Spinal cord (tissue), 10 donors: ENCODE results near the gene ANKRD33B. TPM values are rescaled to one million over a fixed set of nuclear protein-coding genes. Genes with fewer than 3 reads are reported as not detected.

Experiments
- DNase-seq, 6 donors: peaks; one replicate each; pipeline versions ENCODE4 v3.0.0 to v3.0.0-alpha.2; 2013 to 2015; ENCODE audit warnings: low spot score in 6 of 6, low read depth in 4 of 6
- H3K27ac ChIP-seq: one replicate; pipeline ENCODE4 v1.5.1; 2013; ENCODE audit warnings: low read depth, low read length, control low read depth
- H3K27me3 ChIP-seq: one replicate; pipeline ENCODE4 v1.6.1; 2013; ENCODE audit warnings: low read length; ENCODE audit not compliant: control insufficient read depth, insufficient read depth
- H3K36me3 ChIP-seq: one replicate; pipeline ENCODE4 v1.6.1; 2013; ENCODE audit warnings: low read length; ENCODE audit not compliant: control insufficient read depth, insufficient read depth
- H3K4me1 ChIP-seq: one replicate; pipeline ENCODE4 v1.6.1; 2013; ENCODE audit warnings: low read length; ENCODE audit not compliant: control insufficient read depth, insufficient read depth
- H3K4me3 ChIP-seq: one replicate; pipeline ENCODE4 v1.5.1; 2013; ENCODE audit warnings: low read depth, low read length, control low read depth
- H3K9me3 ChIP-seq: one replicate; pipeline ENCODE4 v1.6.1; 2013; ENCODE audit warnings: low read length; ENCODE audit not compliant: control insufficient read depth, insufficient read depth
- WGBS: methylation state at CpG from one replicate; pipeline ENCODE4 v1.1.5; 2013; ENCODE audit warnings: missing lambda C conversion rate; ENCODE audit not compliant: insufficient coverage; 5-methylcytosine and 5-hydroxymethylcytosine counted together
- polyA plus RNA-seq, 2 donors: library from polyadenylated mRNA; unstranded; fragments of 120-200 nt; gene quantifications; one replicate each; pipeline ENCODE4 v1.2.1, GENCODE V29; 2013; ENCODE audit not compliant: insufficient read length in 2 of 2
- total RNA-seq, 2 donors: library from RNA; depleted of rRNA in 1 of 2; stranded (reverse); fragments of 120-200 nt in 1 of 2; fragments of >200 nt in 1 of 2; gene quantifications; one replicate each; pipeline versions ENCODE4 v1.2.3 to v1.2.4, GENCODE V29; 2013 to 2014
- donor health status: healthy.

The ANKRD33B gene
- total and polyA plus RNA-seq, 4 donors = 0.93 to 8.1 (median 3.0) TPM

DNA sequence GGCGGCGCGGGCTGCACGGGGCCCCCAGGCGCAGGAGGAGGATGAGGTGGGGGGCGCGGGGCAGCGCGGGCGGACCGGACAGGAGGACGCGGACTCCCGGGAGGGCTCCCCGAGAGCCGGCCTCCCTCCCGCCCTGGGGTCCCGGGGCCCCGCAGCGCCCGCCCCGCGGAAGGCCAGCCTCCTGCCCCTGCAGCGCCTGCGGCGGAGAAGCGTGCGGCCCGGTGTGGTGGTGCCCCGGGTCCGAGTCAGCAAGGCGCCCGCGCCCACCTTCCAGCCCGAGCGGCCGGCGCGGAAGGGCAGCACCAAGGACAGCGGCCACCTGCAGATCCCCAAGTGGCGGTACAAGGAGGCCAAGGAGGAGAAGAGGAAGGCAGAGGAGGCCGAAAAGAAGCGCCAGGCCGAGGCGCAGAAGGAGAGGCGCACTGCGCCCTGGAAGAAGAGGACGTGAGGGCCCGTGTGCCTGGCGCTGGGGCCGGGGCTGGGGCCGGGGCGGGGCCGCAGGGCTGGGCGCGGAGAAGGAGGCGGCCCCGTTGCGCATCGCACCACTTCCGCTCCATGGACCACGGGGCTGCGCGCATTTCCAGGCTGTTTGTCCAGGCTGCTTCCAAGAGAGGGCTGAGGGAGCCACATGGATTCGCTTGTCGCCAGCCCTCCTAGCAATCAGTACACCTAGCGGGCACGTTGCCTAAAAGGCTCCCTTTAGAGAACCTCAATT lies 86.0 kb downstream of the ANKRD33B start:
- H3K9me3 ChIP-seq = no peaks in the 10 kb centered on the region
- no peak overlapping the region for H3K27ac ChIP-seq
- peaks cover 3% of the 10 kb centered on the region for H3K4me1 ChIP-seq
- H3K27me3 ChIP-seq = peaks cover 8% of the 10 kb centered on the region
- H3K4me3 ChIP-seq = peak overlapping the region; percentile 16
- no peaks in the 10 kb centered on the region for H3K36me3 ChIP-seq
- DNase-seq = peak in 2 of 6 donors; percentile 67 to 84
- 4% methylated on average over 67 of the region's 68 CpGs for WGBS

DNA sequence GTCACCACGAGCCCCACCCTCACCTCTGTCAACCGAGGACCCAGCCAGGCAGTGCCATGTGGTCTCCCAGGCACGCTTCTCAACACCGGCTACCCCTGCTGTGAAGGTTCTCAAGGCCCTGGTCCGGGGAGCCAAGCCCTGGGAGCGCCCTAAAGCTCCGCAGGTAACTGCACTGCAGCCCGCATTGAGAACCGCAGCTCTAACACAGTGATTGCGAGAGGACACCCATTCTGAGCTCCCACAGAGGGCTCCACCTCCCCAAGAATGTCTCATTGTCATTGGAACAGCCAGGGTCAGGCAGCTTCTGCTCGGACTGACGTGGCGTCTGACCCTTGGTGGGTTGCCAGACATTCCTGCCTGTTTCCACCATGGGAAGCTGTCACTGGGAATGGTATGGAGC lies 88.3 kb downstream of the ANKRD33B start:
- 90% methylated on average over 13 of the region's 13 CpGs for WGBS
- H3K27ac ChIP-seq = no peak overlapping the region
- peaks cover 19% of the 10 kb centered on the region for H3K4me1 ChIP-seq
- no peaks in the 10 kb centered on the region for H3K9me3 ChIP-seq
- peaks cover 10% of the 10 kb centered on the region for H3K27me3 ChIP-seq
- no peaks in the 10 kb centered on the region for H3K36me3 ChIP-seq
- DNase-seq = no peak
- no peak overlapping the region for H3K4me3 ChIP-seq

DNA sequence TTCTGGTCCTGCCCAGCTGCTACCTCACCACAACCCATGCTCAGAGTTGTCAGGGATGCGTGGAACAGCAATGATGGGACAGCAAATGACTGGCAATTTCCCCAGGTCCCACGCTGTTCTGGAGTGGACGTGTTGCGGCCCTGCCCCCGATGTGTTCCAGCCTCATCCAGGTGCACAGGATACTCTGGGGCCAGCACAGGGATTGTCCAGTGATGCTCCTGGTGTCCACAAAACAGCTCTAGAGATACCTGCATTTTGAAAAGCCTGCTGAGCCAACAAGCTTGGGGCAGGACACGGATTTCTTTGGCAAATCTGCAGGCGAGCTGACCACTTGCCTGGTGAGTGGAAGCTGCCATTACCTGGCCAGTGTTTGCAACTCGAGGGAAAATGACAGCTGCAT lies 88.7 kb downstream of the ANKRD33B start:
- no peak for DNase-seq
- WGBS = 86% methylated on average over 8 of the region's 8 CpGs
- H3K27ac ChIP-seq = no peak overlapping the region

DNA sequence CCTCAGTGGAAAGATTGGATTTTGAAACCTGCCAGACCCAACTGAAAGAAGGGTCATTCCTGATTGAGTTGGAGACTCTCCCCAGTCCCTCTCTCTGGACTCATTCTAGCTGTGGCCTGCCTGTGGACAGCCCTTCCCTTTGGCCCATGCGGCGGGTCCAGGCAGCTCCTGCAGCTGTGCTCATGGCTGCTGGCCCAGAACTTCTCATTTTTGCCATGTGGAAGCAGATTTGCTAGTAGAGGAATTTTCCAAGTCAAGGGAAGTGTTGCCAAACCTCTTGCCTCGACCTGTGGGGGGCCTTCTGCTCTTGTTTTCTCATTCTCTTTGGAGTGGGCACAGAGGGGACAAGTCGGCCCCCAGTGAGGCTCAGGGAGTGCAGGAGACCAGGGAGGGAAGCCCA lies 89.2 kb downstream of the ANKRD33B start:
- H3K27me3 ChIP-seq = peaks cover 10% of the 10 kb centered on the region
- DNase-seq = peak in 1 of 6 donors; percentile 25
- no peak overlapping the region for H3K27ac ChIP-seq
- no peak overlapping the region for H3K4me3 ChIP-seq
- H3K4me1 ChIP-seq = peaks cover 19% of the 10 kb centered on the region
- H3K9me3 ChIP-seq = no peaks in the 10 kb centered on the region
- 63% methylated on average over 4 of the region's 4 CpGs for WGBS
- H3K36me3 ChIP-seq = no peaks in the 10 kb centered on the region

More for the DNA sequence above, 88.7 kb downstream of the ANKRD33B start:
- Histone ChIP-seq H3K4me1 (peaks cover 19% of the 10 kb centered on the region), H3K27me3 (peaks cover 10% of the 10 kb centered on the region), H3K36me3 (no peaks in the 10 kb centered on the region), H3K4me3 (no peak overlapping the region), H3K9me3 (no peaks in the 10 kb centered on the region)

DNA sequence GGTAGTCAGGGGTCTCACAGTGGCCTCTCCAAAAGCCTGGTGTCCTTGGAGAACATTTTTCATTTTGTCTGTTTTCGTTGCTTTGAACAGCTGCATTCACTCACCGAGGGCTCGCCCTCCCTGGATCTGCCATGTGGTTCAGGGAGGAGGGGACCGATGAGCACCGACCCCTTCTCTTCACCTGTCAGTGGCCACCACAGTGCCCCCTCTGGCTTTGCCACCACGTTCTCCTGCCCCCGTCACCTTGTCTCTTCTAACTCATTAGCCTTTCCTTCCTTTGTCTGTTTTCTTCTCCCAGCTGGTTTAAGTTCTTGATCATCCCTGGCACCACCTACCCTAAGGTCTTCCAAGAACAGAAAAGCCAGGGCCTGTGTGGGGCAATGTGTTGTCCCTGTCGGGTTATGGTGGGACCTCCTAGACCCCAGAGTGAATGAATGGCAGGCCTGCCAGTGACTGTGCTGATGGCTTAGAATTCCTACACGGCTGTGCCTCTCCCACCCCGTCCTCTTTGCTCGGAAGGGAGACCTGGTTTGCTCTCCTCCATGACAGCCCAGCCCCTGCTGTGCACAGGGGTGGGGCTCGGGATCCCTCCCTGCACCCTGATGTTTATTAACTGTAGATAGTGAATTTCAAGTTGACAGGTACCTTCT lies 90.0 kb downstream of the ANKRD33B start:
- H3K36me3 ChIP-seq = no peaks in the 10 kb centered on the region
- no peaks in the 10 kb centered on the region for H3K9me3 ChIP-seq
- H3K27me3 ChIP-seq = peaks cover 8% of the 10 kb centered on the region
- 84% methylated on average over 11 of the region's 12 CpGs for WGBS
- no peak overlapping the region for H3K27ac ChIP-seq
- peaks cover 19% of the 10 kb centered on the region for H3K4me1 ChIP-seq
- no peak for DNase-seq
- no peak overlapping the region for H3K4me3 ChIP-seq

DNA sequence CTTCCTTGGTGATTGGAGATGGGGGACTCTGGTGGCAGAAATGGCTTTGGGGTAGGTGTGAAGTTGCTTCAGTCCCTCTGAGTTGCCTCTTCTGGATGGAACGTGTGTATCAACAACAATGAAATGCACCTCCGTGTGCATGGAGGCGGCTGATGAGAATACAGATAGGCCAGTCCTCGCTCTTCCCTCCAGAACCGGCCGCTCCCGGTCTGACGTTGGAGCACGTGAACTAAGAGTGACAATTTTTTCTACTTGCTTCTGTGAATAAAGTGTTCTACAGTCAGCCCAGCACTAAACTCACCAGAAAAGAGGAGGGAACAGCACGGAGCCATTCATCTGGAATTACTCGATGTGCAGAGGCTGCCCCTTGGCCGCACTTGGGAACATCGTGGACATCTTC lies 90.7 kb downstream of the ANKRD33B start:
- H3K4me1 ChIP-seq = peaks cover 19% of the 10 kb centered on the region
- 83% methylated on average over 9 of the region's 13 CpGs for WGBS
- no peak overlapping the region for H3K27ac ChIP-seq
- no peak overlapping the region for H3K4me3 ChIP-seq
- DNase-seq = no peak
- H3K36me3 ChIP-seq = no peaks in the 10 kb centered on the region
- H3K27me3 ChIP-seq = peaks cover 7% of the 10 kb centered on the region
- no peaks in the 10 kb centered on the region for H3K9me3 ChIP-seq

DNA sequence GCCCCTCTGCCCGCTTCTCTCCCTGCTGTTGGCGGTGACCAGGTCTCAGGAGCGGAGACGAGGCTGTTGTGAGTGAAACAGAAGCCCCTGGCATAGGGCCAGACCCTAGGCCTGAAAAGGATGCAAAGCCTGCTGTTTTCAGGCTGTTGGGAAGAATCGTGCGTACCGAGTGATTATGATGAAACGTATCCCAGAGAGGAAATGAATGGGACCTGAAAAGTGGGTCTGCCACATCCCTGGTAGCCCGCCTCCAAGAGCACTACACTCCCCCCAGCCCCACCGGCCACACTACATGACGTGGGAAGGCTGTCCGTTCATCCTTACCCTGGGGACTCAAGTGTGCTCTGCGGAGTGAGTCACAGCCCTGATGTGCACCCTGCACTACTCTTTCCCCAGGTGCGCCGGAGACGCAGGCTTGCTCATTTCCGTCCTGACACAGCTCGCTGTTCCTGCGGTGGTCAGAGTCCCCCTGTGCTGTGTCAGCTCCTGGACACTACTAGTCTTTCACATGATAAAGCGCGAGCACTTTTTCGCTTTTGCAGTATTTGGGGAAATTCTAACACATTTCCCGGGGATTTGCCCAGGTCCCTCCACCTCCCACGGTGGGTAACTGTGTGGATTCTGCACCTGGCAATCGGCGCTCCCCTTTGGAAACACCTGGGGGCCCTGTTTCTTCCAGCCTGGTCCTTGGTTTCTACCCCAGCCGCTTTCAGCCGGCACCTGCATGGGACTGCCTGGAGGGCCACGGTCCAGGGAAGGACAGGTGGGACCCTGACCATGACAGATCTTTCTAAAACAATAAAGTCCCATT lies 91.5 kb downstream of the ANKRD33B start:
- Histone ChIP-seq H3K9me3 (no peaks in the 10 kb centered on the region), H3K27ac (no peak overlapping the region), H3K36me3 (no peaks in the 10 kb centered on the region), H3K27me3 (peaks cover 4% of the 10 kb centered on the region), H3K4me3 (no peak overlapping the region), H3K4me1 (peaks cover 19% of the 10 kb centered on the region)
- 53% methylated on average over 21 of the region's 29 CpGs for WGBS
- DNase-seq = peak in 2 of 6 donors; percentile 62 to 73

DNA sequence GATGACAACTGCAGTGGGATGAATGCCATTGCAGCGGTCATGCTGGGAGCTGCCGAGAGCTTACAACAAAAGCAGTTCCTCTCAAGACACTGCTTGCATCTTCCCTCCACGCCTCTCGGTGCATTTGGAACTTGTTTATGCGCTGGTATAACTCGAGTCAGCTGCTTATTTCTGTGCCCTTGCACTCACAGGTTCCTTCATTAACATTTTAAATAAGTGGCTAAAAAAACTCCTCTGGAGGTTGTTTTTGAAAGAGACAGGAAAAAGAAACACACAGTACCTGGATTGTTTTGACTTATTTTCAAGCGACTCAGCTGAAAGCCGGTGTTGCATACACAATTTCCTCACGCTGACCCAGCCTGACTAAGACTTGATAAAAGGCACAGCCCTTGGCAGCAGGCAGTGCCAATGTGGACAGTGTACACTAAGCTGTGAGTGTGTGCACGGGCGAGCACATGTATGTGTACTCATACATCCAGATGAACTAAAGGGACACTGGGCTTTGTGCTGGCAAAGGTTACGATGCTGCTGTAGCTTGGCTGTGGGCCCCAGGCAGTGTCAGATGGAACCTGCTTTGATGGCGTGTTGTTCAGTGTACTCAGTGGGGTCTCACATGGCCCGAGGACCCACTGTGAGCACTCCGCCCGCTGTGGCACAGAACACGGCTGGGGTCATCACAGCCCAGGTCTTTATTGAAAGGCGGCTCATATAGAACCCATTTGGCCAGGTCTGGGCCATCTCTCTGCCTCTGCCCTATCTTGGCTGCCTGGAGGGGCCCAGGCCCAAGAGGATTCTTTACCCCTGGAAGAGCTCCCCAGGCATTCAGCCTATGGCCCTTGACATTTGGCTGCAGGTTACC lies 92.3 kb downstream of the ANKRD33B start:
- H3K36me3 ChIP-seq = no peaks in the 10 kb centered on the region
- peaks cover 19% of the 10 kb centered on the region for H3K4me1 ChIP-seq
- no peak overlapping the region for H3K27ac ChIP-seq
- DNase-seq = peak in 1 of 6 donors; percentile 55
- 41% methylated on average over 16 of the region's 18 CpGs for WGBS
- peaks cover 2% of the 10 kb centered on the region for H3K27me3 ChIP-seq
- no peaks in the 10 kb centered on the region for H3K9me3 ChIP-seq
- no peak overlapping the region for H3K4me3 ChIP-seq

DNA sequence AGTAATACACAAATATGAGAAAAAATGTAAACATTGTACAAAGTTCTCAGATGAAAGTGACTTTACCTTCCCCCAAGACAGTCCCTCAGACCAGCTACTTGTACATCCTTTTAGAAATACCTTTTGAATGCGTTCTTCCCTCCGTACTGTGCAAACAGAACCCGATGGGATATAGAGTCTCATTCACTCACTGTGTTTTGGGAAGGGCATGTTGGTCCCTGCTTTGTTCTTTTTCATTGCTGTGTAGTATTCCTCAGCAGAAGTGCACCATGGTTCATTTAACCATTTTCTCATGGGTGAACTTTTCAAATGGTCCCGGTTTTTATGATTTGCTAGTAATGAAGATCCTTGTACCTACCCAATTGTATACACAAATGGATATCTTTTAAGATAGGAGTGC lies 94.4 kb downstream of the ANKRD33B start:
- WGBS = 100% methylated on average over 1 of the region's 4 CpGs
- Histone ChIP-seq H3K4me1 (peaks cover 20% of the 10 kb centered on the region), H3K27ac (no peak overlapping the region), H3K36me3 (no peaks in the 10 kb centered on the region), H3K4me3 (no peak overlapping the region), H3K27me3 (peaks cover 2% of the 10 kb centered on the region), H3K9me3 (no peaks in the 10 kb centered on the region)
- DNase-seq = no peak
